Measurements from ENCODE around the gene PCDHA1.

Gene PCDHA1

GRCh38 chr5:140926443-140927227, 140.7 kb downstream of the PCDHA1 start:
- DNase-seq = peak; percentile 95

- DNase-seq = peak; percentile 56
Observed at GRCh38 chr5:140927228-140927573, 141.3 kb downstream of the PCDHA1 start.

GRCh38 chr5:140934964-140935606, 149.1 kb downstream of the PCDHA1 start:
- no peak for DNase-seq

- peak; percentile 8 for DNase-seq
Observed at GRCh38 chr5:140946578-140946977, 160.6 kb downstream of the PCDHA1 start.

- DNase-seq = no peak
Observed at GRCh38 chr5:140951636-140952035, 165.7 kb downstream of the PCDHA1 start.

GRCh38 chr5:140953234-140953633, 167.3 kb downstream of the PCDHA1 start:
- DNase-seq = no peak

GRCh38 chr5:140962190-140962589, 176.2 kb downstream of the PCDHA1 start:
- DNase-seq = no peak

- DNase-seq = no peak
Observed at GRCh38 chr5:140964356-140964755, 178.4 kb downstream of the PCDHA1 start.

GRCh38 chr5:140965905-140966292, 180.0 kb downstream of the PCDHA1 start:
- DNase-seq = peak; percentile 61

- DNase-seq = peak; percentile 92
Observed at GRCh38 chr5:140966293-140967225, 180.6 kb downstream of the PCDHA1 start, which contains the start of gene PCDHAC2. TSS of gene PCDHAC2 (plus strand) at chr5:140966476. CDS start at chr5:140966767, 291 bp downstream.

GRCh38 chr5:140967226-140967893, 181.4 kb downstream of the PCDHA1 start:
- DNase-seq = no peak

- DNase-seq = no peak
Observed at GRCh38 chr5:140969880-140970279, 183.9 kb downstream of the PCDHA1 start.

GRCh38 chr5:140973550-140973949, 187.6 kb downstream of the PCDHA1 start:
- no peak for DNase-seq

- DNase-seq = peak; percentile 76
Observed at GRCh38 chr5:140977003-140977402, 191.1 kb downstream of the PCDHA1 start.

GRCh38 chr5:140978260-140978659, 192.3 kb downstream of the PCDHA1 start:
- DNase-seq = no peak

GRCh38 chr5:140978983-140979382, 193.0 kb downstream of the PCDHA1 start:
- DNase-seq = no peak

- DNase-seq = no peak
Observed at GRCh38 chr5:140982083-140982716, 196.3 kb downstream of the PCDHA1 start.

- DNase-seq = no peak
Observed at GRCh38 chr5:140986117-140986521, 200.2 kb downstream of the PCDHA1 start.

- DNase-seq = peak; percentile 27
Observed at GRCh38 chr5:140988100-140988499, 202.2 kb downstream of the PCDHA1 start.

GRCh38 chr5:140988608-140989007, 202.7 kb downstream of the PCDHA1 start:
- no peak for DNase-seq

GRCh38 chr5:140989254-140990020, 203.5 kb downstream of the PCDHA1 start:
- DNase-seq = no peak
